OCI-M1 (cell line): ENCODE data around the gene ATG7.
"Not testable (repeated sequence)": the region's sequence is repeated elsewhere in the genome, so short reads cannot be mapped to it uniquely, and the experiment has no call there.

Experiments used
- DNase-seq: peaks from one replicate; lab custom pipeline; 2025; lab: John Stamatoyannopoulos, UW

ATG7 gene

GRCh38 chr3:11593318-11594034, 321.3 kb downstream of the ATG7 start:
- DNase-seq, result no peak

- not testable (repeated sequence) for DNase-seq
Observed at GRCh38 chr3:11595024-11595423, 322.8 kb downstream of the ATG7 start.

GRCh38 chr3:11596387-11596786, 324.2 kb downstream of the ATG7 start:
- no peak for DNase-seq

GRCh38 chr3:11600501-11601282, 328.5 kb downstream of the ATG7 start:
- no peak for DNase-seq

- no peak for DNase-seq
Observed at GRCh38 chr3:11601446-11602238, 329.4 kb downstream of the ATG7 start.

- DNase-seq, result no peak
Observed at GRCh38 chr3:11602239-11602840, 330.1 kb downstream of the ATG7 start.

- DNase-seq, result no peak
Observed at GRCh38 chr3:11602886-11603527, 330.8 kb downstream of the ATG7 start.

GRCh38 chr3:11603628-11604027, 331.4 kb downstream of the ATG7 start:
- no peak for DNase-seq

GRCh38 chr3:11604139-11604892, 332.1 kb downstream of the ATG7 start:
- no peak for DNase-seq

- DNase-seq, result no peak
Observed at GRCh38 chr3:11605398-11605797, 333.2 kb downstream of the ATG7 start.

GRCh38 chr3:11606090-11606784, 334.0 kb downstream of the ATG7 start:
- DNase-seq, result no peak

GRCh38 chr3:11606865-11607440, 334.8 kb downstream of the ATG7 start:
- no peak for DNase-seq
